ENCODE data around the gene CHAC1.
A peak's percentile ranks its signal among the peaks of the same experiment; 100 is the strongest.
"Not testable (repeated sequence)": the region's sequence is repeated elsewhere in the genome, so short reads cannot be mapped to it uniquely, and the experiment has no call there.

Gene CHAC1

DNA sequence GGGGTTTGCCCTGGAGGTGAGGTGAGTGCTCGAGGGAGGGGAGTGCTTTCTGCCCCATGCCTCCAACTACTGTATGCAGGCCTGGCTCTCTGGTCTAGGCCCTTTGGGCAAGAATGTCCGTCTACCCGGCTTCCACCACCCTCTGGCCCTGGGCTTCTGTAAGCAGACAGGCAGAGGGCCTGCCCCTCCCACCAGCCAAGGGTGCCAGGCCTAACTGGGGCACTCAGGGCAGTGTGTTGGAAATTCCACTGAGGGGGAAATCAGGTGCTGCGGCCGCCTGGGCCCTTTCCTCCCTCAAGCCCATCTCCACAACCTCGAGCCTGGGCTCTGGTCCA, 14.8 kb upstream of the CHAC1 start:
- DNase-seq, result no peak

DNA sequence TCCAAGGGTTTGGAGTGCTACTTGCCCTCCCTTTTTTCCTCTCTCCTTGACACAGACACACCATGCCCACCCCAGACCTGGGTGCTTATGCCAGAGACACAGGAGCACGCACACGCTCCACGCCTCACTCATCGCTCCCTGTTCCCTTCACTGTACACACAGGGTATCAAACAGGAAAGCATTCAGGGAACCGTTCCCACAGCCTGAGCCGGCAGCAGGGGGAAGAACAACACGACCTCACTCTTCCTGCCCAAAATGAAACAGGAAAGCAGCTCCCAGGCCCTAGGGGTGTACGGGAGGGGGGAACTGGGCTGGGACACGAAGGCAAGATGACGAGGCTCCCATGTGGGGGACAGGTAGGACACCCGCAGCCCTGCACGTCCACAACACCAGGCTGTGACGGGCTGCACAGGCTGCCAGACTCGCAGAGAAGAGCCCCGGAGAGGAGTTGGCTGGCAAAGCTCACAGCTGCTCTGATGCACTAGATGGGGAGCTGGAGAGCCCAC, 12.9 kb upstream of the CHAC1 start:
- no peak for DNase-seq

DNA sequence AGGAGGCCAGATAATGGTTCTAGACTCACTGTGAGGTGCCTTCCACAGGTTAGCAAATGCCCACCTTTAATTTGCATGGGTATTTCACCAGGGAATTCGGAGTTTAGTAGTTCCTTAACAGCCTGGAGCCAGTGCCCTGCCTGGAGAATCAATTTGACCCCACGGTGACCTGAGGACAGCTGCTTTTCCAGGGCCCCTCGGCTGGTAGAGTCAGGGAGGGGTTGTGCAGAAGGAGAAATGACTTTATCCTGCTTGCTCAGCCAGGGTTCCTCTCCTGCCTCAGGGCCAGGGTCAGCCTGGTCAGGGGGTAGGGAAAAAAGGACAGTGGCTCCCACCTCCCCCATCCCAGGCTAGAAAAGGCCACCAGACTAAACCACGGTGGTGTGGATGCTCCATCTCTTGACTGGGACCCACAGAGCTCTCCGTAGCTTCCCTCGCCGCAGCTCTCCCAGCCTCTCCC, 12.2 kb upstream of the CHAC1 start:
- no peak for DNase-seq

DNA sequence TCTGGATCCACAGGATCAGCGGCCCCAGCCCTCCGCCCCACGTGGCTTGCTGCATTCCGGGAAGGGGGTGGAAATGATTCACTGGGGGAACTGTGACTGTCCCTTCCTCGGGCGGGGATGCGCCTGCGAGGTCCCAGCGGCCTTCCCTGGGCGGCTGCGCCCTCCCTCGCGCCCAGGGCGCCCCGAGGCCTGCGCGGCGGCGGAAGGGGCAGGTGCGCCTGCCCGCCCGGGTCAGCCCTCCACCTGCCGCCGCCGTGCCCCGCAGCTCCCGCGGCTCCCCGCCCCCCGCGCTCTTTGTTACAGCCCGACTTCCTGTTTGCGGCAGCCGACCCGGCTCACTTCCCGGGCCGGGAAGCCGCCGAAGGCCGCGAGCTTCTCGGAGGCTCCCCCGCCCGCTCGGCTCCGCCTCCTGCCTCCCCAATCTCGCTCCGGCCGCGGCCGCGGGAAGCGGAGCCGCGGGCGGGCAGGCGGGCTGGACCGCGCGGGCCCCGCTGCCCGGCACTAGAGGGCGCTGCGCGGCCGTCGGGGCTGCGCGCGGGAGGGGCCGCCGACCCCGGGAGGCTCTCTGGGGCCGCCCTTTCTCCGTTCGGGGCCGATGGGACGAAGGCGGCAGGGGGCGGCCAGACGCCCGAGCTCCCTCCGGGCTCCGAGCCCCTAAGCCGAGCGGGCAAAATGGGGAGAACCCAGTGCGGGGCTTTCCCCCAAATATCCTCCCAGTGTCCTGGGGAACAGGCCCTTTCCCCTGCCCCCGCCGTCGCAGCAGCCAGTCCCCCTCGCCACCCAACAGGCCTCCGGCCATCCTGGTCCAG, 11.5 kb upstream of the CHAC1 start:
- peak in 1 of 2 donors; percentile 65 for DNase-seq

DNA sequence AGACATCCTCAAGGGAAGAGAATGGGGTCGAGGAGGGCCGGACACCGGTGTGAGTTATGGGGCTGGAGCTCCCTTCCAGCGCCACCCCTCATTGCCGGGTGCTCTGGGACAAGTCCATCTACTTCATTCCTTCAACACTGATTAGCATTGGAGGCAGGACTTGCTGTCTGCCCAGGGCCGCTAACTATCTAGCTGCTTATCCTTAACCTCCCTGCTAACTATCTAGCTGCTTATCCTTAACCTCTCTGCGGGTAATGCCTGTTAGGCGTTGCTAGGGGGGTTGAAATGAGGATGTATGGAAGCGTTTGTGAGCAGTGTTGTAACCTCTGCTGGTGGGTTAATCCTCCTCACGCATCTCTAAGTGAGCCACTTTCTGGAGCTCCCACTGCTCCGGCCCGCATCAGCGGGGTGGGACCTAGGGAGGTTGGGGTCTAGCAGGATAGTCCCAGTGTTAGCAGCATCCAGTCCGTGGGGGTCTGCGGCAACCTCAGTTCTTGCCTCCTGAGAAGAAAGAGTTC, 10.9 kb upstream of the CHAC1 start:
- DNase-seq, result no peak

DNA sequence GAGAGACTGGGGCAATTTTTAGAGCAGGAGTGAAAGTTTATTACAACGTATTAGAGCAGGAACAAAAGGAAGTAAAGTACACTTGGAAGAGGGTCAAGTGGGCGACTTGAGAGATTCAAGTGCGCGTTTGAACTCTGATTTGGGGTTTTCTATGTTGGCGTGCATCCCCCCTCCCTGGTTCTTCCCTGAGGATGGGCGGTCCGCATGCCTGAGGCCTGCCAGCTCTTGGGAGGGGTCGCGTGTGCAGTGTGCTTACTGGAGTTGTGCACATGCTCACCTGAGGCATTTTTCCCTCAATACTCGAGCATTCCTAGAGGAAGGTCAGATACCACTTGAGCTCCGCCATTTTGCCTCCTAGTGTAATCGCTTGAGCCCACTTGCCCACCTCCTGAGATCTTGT, 10.4 kb upstream of the CHAC1 start:
- no peak for DNase-seq

DNA sequence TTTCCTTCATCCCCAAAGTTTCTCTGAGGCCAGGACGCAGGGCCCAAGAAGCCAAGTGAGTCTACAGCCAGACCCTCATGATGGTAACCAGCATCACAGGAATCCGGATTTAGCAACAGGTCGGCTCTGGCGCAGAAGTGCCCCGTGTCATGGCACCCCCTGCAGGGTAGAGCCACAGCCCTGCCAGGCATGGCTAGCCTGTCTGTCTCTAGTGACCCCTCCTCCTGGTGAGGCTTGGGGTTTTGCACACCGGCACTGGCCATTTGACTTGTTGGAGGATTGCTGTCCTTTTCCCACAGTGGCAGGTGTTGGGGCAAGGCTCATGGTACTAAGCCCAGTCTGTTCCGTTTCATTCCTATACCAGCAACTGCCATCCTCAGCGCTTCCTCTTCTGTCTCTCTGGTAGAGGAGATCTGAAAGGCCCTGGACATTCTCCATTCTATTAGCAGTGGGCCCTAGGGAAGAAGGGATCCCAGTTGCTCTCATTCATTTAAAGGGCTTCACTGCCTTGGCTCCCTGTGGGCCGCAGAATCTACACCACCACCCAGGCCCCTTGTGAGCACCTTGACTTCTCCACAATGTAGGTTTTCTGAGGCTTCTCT, 9.4 kb upstream of the CHAC1 start:
- DNase-seq, result no peak

DNA sequence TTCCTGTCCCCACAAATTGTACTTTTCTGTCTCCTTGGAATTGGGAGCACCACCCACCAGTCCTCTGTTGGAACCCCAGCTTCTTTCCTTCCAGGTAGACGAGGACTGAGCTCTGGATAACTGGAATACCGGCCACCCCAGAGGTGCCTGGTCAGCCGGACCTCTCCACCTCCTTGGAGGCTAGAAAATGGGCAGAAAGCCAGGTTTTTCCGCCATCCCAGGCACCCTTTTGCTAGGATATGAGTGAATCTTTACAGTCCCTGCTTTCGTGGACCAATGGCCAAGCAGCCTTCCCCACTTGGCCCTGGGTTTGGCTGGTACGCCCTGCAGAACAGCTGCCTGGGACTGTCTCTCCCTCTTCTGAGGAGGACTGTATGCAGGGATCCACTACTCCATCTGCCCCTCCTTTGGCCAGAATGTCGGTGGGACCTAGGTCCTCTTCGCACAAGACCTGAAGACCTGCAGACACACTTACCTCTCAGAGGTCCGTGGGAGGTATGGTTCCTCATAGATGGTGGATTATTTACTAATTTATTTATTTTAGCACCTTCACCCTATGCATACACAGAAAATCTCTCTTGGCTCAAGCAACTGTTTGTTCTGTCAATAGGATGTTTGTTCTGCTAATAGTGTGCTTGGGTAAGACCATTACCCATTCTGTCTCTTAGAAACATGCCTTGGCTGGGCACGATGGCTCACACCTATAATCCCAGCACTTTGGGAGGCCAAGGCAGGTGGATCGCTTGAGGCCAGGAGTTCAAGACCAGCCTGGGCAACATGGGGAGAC, 8.6 kb upstream of the CHAC1 start:
- DNase-seq, result no peak

DNA sequence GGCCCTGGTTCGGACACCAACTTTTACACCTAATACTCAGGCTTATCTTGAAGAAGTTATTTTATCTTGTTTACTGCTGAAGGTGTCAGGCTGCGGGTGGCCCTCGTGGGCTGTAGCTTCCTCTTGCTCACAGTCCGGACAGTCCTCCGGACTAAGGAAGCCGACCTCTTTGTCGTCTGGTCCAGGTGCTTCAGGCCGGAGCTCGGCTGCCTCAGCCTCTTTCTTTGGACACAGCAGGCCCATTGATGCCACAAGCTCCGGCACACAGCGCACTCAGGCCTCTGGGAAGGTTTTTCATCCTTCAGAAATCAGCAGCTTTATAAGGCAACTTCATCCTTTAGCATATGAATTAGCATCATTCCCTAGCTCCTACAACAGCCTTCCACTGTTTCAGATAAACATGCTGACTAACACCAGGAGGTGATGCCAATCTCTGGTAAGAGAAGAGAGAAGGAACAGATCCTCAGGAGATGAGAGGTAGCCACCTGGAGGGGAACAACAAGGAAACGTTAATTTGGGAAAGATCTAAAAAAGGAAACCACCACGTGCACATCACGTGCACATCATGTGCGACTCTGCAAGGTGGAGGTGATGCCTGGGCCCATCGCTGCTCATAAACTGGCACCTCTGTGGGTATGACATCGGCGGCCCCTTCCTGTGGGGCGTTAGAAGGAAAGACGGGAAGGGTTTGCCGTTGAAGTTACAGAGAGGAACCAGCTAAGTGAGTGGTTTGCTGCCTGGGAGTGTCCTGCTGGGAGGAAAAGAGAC, 4.4 kb upstream of the CHAC1 start:
- no peak for DNase-seq

DNA sequence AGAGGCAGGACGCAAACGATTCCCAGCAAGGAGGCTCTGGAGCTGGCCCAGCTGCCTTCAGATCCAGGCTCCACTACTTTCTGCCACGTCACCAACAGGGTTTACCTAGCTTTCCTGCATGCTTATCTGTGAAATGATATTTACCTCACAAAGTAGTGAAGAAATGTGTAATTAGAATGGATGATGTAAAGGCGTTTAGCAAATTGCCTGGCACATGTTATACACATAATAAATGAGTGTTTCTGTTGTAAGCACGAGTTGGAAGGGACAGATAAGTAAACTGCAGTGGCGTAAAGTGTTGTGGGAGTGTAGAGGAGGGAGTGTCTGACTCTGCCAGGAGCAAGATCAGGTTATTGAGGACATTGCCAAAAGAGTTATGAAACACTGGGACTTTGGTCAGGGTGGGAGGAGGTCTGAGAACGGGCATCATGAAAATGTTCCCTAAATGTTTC, 3.5 kb upstream of the CHAC1 start:
- no peak for DNase-seq

DNA sequence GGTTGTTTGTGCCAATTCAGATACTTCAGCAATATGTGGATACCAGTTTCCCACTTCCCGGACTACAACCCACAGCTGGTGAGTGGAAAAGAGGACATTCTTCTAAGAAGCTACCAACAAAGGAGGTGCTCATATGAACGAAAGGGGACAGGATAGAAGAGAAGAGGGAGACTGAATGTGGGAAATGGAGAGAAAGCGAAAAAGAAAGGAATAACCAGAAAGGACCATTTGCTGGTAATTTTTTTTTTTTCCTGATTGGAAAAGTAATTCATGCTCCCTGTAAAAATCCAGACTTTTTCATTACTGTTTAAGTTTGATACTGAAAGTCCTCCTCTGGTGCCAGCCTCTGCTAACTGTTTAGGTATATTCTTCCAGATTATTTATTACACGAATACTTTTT, 1.5 kb upstream of the CHAC1 start:
- DNase-seq, result no peak

DNA sequence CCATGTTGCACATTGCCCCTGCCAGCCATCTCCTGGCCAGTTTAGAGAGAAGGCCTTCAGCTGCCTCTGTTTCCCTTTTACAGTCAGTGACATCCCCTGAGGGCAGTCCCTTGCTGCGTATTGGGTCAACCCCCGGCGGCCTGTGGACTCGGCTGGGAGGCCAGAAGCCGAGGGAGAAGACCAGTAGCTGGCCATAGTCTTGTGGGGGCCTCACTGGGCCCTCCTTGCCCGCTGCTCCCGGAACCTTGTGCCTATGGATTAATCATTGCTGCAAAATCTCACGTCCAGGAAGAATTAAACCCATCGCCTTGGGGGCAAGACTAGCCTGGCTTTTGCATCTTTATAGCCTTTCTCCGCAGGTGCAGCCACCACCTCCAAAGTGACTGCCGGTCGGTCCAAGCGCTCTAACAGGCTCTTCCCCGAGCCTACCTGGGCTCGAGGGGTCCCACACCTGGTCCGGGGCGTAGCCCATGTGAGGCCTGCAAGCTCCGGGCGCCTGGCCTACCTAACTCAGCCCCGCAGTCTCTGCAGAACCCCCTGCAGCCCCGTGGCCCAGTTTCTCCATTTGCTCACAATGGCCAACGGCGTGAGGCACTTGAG, 870 bp upstream of the CHAC1 start:
- DNase-seq, result no peak

DNA sequence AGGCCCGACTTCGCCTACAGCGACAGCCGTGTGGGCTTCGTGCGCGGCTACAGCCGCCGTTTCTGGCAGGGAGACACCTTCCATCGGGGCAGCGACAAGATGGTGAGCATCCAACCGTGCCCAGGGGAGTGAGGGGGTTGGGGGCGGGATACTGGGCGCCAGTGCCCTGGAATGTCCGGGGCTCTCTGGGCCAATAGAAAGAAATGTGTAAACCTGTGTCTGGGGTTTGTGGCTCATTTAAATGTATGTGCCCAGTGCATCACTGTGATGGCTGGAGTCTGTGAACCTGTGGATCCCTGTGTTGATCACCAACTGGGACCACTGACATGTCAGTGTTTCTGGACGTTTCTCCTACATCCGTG, 423 bp downstream of the CHAC1 start:
- no peak for DNase-seq

DNA sequence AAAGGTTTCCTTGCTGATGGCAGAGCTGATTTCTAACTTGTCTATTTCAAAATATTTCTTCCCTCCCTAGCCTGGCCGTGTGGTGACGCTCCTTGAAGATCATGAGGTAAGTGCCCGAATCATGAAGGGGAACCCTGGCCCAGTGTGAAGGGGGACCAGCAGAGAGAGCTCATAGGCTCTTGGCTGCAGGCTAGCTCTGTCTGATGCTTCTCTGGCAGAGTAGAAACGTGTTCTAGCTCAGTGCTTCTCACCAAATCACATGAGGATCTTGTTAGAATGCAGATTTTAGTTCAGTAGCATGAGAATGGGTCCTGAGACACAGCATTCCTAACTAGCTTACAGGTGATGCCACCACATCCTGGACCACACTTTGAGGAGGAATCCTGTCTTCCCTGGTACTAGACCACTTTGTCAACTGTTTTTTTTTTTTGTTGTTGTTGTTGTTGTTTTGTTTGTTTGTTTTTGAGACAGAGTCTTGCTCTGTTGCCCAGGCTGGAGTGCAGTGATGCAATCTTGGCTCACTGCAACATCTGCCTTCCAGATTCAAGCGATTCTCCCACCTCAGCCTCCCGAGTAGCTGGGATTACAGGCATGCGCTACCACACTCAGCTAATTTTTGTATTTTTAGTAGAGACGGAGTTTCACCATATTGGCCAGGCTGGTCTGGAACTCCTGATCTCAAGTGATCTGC, 1.0 kb downstream of the CHAC1 start:
- not testable (repeated sequence) for DNase-seq

DNA sequence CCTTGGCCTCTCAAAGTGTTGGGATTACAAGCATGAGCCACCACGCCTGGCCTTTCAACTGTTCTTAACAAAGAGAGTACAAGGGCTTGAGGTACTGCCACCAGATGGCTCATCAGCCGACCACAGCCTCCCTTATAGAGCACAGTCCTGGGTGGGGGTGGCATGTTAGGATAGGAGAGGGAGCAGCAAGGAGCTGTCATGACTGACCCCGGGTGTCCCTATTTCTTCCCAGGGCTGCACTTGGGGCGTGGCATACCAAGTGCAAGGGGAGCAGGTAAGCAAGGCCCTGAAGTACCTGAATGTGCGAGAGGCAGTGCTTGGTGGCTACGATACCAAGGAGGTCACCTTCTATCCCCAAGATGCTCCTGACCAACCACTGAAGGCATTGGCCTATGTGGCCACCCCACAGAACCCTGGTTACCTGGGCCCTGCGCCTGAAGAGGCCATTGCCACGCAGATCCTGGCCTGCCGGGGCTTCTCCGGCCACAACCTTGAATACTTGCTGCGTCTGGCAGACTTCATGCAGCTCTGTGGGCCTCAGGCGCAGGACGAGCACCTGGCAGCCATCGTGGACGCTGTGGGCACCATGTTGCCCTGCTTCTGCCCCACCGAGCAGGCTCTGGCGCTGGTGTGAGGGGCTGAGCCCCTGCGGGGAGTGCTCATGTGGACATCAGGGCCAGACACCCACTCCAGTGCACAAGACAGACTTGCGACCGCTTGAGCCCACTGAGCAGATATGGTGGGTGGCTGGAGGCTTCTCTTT, 2.1 kb downstream of the CHAC1 start:
- no peak for DNase-seq

DNA sequence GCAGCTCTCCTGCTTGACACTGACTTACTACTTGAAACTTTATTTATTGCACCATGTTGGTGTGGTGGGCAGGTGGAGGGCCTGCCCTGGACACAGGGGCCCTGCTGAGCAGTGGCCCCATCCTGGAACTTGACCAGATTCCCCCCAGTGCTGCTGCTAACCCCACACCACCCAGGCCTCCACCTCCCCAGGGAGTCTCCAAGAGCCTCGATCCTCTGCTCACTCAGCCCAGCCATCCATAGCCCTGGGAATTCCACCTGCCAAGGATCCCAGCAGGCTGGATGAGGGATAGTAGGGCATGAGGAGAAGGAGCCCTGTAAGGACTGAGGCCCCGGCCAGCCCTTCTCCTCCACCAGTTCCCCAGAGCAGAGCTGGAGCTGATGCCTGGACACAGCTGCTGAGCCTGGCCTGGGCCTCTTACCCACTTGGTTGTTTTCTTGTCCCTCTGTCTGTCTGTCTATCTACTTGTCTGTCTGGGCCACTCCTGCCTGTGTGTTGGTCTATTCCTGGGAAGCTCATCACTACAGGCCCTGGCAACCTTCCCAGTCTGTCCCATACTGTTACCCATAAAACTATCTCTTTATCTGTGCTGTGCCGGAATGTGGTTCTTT, 2.8 kb downstream of the CHAC1 start:
- DNase-seq, result no peak

DNA sequence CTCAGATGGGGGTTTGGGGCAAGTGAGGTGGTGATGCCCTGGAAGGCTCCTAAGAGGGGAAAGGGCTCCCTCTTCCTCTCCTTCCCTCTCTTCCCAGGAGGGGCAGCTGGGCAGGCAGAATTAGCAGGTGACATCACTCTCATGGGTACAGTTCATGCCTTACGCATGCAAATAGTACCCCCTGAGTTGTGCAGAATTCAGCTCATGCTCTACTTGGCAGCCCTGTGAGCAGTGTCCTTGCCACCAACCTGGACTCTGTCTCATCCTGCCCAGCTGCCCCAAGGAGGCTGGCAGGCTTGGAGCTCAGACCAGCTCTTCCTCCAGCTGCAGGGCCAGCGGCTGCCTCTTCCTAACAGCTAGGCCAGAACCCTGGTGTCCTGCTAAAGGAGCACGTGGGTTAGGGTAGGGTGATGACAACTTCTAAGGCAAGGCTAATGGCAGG, 3.3 kb downstream of the CHAC1 start:
- no peak for DNase-seq

DNA sequence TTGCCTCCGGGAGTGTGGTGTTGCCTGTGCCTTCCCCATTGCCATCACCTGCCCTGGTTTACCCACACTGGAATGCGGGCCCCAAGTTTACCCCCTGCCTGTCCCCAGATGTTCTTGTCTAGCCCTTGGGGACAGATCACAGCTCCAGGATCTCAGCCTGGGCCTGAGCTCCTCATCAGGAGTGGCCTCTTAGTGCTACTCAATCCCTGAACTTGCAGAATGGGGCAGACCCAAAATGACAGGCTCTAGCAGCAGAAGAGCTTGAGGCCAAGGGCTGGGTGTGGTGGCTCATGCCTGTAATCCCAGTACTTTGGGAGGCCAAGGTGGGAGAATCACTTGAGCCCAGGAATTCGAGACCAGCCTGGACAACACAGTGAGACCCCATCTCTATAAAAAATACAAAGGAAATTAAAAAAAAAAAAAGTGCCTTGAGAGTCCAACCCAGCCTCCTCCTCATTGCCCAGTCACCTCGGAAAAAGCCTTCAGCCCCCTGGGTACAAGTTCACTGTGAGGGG, 3.8 kb downstream of the CHAC1 start:
- DNase-seq, result no peak

DNA sequence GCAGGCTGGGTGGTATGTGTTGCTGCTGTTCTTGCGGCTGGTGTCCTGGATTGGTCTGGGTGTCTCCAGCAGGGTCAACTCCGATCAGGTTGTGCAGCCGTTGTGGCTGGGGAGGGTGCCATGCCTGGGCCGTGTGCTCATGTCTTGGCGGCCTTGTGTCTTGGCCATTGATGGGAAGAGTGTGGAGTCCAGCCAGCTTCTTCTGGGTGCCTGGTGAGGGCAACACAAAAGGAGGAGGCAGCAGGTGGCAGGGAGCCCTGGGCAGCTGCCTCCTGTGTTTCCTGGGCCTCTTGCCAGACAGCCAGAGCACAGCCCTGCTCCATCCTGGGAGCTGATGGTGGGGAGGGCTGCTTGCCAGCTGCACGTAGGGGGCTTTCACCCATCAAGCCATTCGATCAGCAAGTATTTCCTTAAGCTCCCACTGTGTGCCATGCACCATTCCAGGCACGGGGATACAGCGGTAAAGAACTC, 4.3 kb downstream of the CHAC1 start:
- DNase-seq, result no peak

DNA sequence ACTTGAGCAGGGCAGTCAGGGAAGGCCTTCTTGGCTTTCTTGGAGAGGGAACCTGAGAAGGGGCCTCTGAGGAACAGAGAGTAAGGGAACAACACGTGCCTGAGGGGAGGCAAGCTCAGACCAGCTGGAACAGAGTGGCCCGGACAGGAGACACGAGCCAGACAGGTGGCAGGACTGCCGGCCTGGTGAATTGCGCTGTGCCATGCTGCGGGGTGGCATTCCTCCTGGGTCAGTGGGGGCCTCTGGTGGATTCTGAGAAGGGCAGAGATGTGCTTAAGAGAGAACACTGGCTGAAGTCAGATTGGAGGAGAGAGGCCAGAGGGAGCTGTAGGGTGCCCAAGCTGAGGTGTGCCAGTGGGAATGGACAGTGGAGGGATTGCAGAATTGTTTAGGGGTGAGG, 4.9 kb downstream of the CHAC1 start:
- DNase-seq, result no peak

Data from bone marrow (tissue), 2 donors.